H1 (cell line): Measurements from ENCODE around the gene TMEM203. TPM values are rescaled to one million over a fixed set of nuclear protein-coding genes. Genes with fewer than 3 reads are reported as not detected.

Source experiments
- CHD2 ChIP-seq: IDR thresholded peaks from 2 replicates; pipeline ENCODE4 v1.6.1; 2012; ENCODE audit warnings: low read length, improper control_type of control experiment
- EP300 ChIP-seq, 2 experiments: IDR thresholded peaks; 1 replicate in 1 of 2; 2 replicates in 1 of 2; pipeline ENCODE4 v1.6.1; 2011 to 2012; ENCODE audit warnings: low read depth in 2 of 2, low read length in 2 of 2, mild to moderate bottlenecking in 2 of 2, borderline replicate concordance in 1 of 2, inconsistent platforms in 1 of 2, moderate library complexity in 1 of 2
- GABPA ChIP-seq: IDR thresholded peaks from 2 replicates; pipeline ENCODE4 v1.6.1; 2011; ENCODE audit warnings: mild to moderate bottlenecking, low read length, moderate library complexity, borderline replicate concordance; ENCODE audit not compliant: insufficient read depth
- KDM4A ChIP-seq: IDR thresholded peaks from one replicate; pipeline ENCODE4 v1.7.1; 2012; ENCODE audit warnings: low read depth, mild to moderate bottlenecking, moderate library complexity, low read length, inconsistent platforms; ENCODE audit not compliant: severe bottlenecking
- SAP30 ChIP-seq: fragments of 300-600 bp; sonication (generic); IDR thresholded peaks from 2 replicates; pipeline ENCODE4 v1.7.1; 2012; ENCODE audit warnings: low read length, moderate library complexity, mild to moderate bottlenecking, inconsistent platforms; ENCODE audit not compliant: insufficient read depth, insufficient replicate concordance
- TAF1 ChIP-seq: IDR thresholded peaks from 2 replicates; pipeline ENCODE4 v1.6.1; 2011; ENCODE audit warnings: mild to moderate bottlenecking, low read depth, low read length
- ZNF274 ChIP-seq: IDR thresholded peaks from 2 replicates; pipeline ENCODE4 v1.7.0; 2012; ENCODE audit warnings: low read length, borderline replicate concordance; ENCODE audit errors: extremely low read depth
- polyA plus RNA-seq, 7 experiments: library from polyadenylated mRNA; depleted of rRNA in 3 of 7; stranded (reverse) in 5 of 7; unstranded in 2 of 7; fragments of >200 nt in 5 of 7; fragments of 200-250 nt in 2 of 7; gene quantifications; 1 replicate in 5 of 7; 2 replicates in 1 of 7; 4 replicates in 1 of 7; pipeline versions ENCODE4 v1.2.1 to v1.2.3, GENCODE V29; 2011 to 2013; ENCODE audit warnings: missing spikeins in 2 of 7, mixed read lengths in 2 of 7
- total RNA-seq: library from RNA; stranded (reverse); fragmentation: NEBNext Ultra II Directional; extraction: Animal tissue kit (Norgen Biotek cat#: 25700); gene quantifications from 2 replicates; pipeline ENCODE4 v1.2.1, GENCODE V29; 2021
- TF ChIP-seq, protein P1 (sequence below): fragments of 300-600 bp; sonication (generic); IDR thresholded peaks from 2 replicates; pipeline ENCODE4 v1.7.1; 2012; ENCODE audit warnings: low read length, moderate library complexity, mild to moderate bottlenecking, inconsistent platforms; ENCODE audit not compliant: insufficient replicate concordance

The TMEM203 gene
- total and polyA plus RNA-seq, 2 of the 8 experiments (the other 6 are each of a cell fraction or from before 2014, with no cell fraction given) = 44.1 to 57.1 TPM

- TF ChIP-seq, protein P1, sequence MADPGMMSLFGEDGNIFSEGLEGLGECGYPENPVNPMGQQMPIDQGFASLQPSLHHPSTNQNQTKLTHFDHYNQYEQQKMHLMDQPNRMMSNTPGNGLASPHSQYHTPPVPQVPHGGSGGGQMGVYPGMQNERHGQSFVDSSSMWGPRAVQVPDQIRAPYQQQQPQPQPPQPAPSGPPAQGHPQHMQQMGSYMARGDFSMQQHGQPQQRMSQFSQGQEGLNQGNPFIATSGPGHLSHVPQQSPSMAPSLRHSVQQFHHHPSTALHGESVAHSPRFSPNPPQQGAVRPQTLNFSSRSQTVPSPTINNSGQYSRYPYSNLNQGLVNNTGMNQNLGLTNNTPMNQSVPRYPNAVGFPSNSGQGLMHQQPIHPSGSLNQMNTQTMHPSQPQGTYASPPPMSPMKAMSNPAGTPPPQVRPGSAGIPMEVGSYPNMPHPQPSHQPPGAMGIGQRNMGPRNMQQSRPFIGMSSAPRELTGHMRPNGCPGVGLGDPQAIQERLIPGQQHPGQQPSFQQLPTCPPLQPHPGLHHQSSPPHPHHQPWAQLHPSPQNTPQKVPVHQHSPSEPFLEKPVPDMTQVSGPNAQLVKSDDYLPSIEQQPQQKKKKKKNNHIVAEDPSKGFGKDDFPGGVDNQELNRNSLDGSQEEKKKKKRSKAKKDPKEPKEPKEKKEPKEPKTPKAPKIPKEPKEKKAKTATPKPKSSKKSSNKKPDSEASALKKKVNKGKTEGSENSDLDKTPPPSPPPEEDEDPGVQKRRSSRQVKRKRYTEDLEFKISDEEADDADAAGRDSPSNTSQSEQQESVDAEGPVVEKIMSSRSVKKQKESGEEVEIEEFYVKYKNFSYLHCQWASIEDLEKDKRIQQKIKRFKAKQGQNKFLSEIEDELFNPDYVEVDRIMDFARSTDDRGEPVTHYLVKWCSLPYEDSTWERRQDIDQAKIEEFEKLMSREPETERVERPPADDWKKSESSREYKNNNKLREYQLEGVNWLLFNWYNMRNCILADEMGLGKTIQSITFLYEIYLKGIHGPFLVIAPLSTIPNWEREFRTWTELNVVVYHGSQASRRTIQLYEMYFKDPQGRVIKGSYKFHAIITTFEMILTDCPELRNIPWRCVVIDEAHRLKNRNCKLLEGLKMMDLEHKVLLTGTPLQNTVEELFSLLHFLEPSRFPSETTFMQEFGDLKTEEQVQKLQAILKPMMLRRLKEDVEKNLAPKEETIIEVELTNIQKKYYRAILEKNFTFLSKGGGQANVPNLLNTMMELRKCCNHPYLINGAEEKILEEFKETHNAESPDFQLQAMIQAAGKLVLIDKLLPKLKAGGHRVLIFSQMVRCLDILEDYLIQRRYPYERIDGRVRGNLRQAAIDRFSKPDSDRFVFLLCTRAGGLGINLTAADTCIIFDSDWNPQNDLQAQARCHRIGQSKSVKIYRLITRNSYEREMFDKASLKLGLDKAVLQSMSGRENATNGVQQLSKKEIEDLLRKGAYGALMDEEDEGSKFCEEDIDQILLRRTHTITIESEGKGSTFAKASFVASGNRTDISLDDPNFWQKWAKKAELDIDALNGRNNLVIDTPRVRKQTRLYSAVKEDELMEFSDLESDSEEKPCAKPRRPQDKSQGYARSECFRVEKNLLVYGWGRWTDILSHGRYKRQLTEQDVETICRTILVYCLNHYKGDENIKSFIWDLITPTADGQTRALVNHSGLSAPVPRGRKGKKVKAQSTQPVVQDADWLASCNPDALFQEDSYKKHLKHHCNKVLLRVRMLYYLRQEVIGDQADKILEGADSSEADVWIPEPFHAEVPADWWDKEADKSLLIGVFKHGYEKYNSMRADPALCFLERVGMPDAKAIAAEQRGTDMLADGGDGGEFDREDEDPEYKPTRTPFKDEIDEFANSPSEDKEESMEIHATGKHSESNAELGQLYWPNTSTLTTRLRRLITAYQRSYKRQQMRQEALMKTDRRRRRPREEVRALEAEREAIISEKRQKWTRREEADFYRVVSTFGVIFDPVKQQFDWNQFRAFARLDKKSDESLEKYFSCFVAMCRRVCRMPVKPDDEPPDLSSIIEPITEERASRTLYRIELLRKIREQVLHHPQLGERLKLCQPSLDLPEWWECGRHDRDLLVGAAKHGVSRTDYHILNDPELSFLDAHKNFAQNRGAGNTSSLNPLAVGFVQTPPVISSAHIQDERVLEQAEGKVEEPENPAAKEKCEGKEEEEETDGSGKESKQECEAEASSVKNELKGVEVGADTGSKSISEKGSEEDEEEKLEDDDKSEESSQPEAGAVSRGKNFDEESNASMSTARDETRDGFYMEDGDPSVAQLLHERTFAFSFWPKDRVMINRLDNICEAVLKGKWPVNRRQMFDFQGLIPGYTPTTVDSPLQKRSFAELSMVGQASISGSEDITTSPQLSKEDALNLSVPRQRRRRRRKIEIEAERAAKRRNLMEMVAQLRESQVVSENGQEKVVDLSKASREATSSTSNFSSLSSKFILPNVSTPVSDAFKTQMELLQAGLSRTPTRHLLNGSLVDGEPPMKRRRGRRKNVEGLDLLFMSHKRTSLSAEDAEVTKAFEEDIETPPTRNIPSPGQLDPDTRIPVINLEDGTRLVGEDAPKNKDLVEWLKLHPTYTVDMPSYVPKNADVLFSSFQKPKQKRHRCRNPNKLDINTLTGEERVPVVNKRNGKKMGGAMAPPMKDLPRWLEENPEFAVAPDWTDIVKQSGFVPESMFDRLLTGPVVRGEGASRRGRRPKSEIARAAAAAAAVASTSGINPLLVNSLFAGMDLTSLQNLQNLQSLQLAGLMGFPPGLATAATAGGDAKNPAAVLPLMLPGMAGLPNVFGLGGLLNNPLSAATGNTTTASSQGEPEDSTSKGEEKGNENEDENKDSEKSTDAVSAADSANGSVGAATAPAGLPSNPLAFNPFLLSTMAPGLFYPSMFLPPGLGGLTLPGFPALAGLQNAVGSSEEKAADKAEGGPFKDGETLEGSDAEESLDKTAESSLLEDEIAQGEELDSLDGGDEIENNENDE = no peak
- TF ChIP-seq SAP30 = no peak
- no peak for TF ChIP-seq CHD2
- TF ChIP-seq TAF1 = peak; percentile 86
- TF ChIP-seq KDM4A = peak; percentile 60
- peak; percentile 93 for TF ChIP-seq GABPA
- no peak for TF ChIP-seq ZNF274
- TF ChIP-seq EP300 (IDR thresholded peaks at IDR 0.05; ENCODE audit: borderline replicate concordance in 1 of 2, low read depth in 2 of 2, low read length in 2 of 2) = no peak
Observed at GRCh38 chr9:137254624-137255447, 49.4 kb upstream of the TMEM203 start, which contains the start of gene NELFB (continued).
